ENCODE measurements around the gene ACLY. TPM values are rescaled to one million over a fixed set of nuclear protein-coding genes. Genes with fewer than 3 reads are reported as not detected.
"Not testable (repeated sequence)": the region's sequence is repeated elsewhere in the genome, so short reads cannot be mapped to it uniquely, and the experiment has no call there.

ACLY gene
- total RNA-seq, 1 donor from 2014 or later, result 64.4 TPM

GRCh38 chr17:41891135-41892020 is 27.4 kb downstream of the ACLY start:
- no peak for DNase-seq (ENCODE audit: low spot score in 2 of 2)
- H3K36me3 ChIP-seq, result peaks cover 71 to 87% of the 10 kb centered on the region in 2 donors
- H3K4me1 ChIP-seq, result peaks cover 2 to 4% of the 10 kb centered on the region in 2 donors
- no peak overlapping the region for H3K27ac ChIP-seq
- TF ChIP-seq CTCF (IDR thresholded peaks at IDR 0.05), result no peak
- no peak overlapping the region for H3K4me3 ChIP-seq
- H3K27me3 ChIP-seq, result no peaks in the 10 kb centered on the region
- intact Hi-C loops (cut with DNase I), result no loop called here
- no peaks in the 10 kb centered on the region for H3K9me3 ChIP-seq

- Histone ChIP-seq H3K36me3 (peaks cover 92 to 93% of the 10 kb centered on the region in 2 donors), H3K9me3 (no peaks in the 10 kb centered on the region), H3K27ac (no peak overlapping the region), H3K4me1 (no peaks in the 10 kb centered on the region), H3K4me3 (no peak overlapping the region), H3K27me3 (no peaks in the 10 kb centered on the region)
- intact Hi-C loops (cut with DNase I), result no loop called here
- TF ChIP-seq CTCF (IDR thresholded peaks at IDR 0.05), result no peak
- no peak for DNase-seq (ENCODE audit: low spot score in 2 of 2)
These were observed 30.3 kb downstream of the ACLY start for GRCh38 chr17:41888332-41888965.

GRCh38 chr17:41885733-41886132 is 33.0 kb downstream of the ACLY start:
- intact Hi-C loops (cut with DNase I), result no loop called here
- no peak for TF ChIP-seq CTCF (IDR thresholded peaks at IDR 0.05)
- Histone ChIP-seq H3K27ac (no peak overlapping the region), H3K9me3 (no peaks in the 10 kb centered on the region), H3K36me3 (peaks cover 85 to 90% of the 10 kb centered on the region in 2 donors), H3K27me3 (no peaks in the 10 kb centered on the region), H3K4me1 (no peaks in the 10 kb centered on the region), H3K4me3 (no peak overlapping the region)
- no peak for DNase-seq (ENCODE audit: low spot score in 2 of 2)

- intact Hi-C loops (cut with DNase I), result no loop called here
- TF ChIP-seq CTCF (IDR thresholded peaks at IDR 0.05), result no peak
These were observed 36.0 kb downstream of the ACLY start for GRCh38 chr17:41882756-41883155.

GRCh38 chr17:41880130-41880529 is 38.6 kb downstream of the ACLY start:
- no peak for TF ChIP-seq CTCF (IDR thresholded peaks at IDR 0.05)
- Histone ChIP-seq H3K27me3 (no peaks in the 10 kb centered on the region), H3K36me3 (peaks cover 70 to 79% of the 10 kb centered on the region in 2 donors), H3K27ac (no peak overlapping the region), H3K4me1 (no peaks in the 10 kb centered on the region), H3K4me3 (no peak overlapping the region), H3K9me3 (no peaks in the 10 kb centered on the region)
- no peak for DNase-seq (ENCODE audit: low spot score in 2 of 2)
- intact Hi-C loops (cut with DNase I), result no loop called here

More at GRCh38 chr17:41882756-41883155, 36.0 kb downstream of the ACLY start:
- no peaks in the 10 kb centered on the region for H3K9me3 ChIP-seq
- no peaks in the 10 kb centered on the region for H3K27me3 ChIP-seq
- H3K4me1 ChIP-seq, result no peaks in the 10 kb centered on the region
- DNase-seq (ENCODE audit: low spot score in 2 of 2), result no peak
- peaks cover 88 to 91% of the 10 kb centered on the region in 2 donors for H3K36me3 ChIP-seq
- H3K4me3 ChIP-seq, result no peak overlapping the region
- H3K27ac ChIP-seq, result no peak overlapping the region

GRCh38 chr17:41874293-41874670 is 44.5 kb downstream of the ACLY start:
- H3K27ac ChIP-seq; H3K4me1 ChIP-seq; H3K27me3 ChIP-seq; DNase-seq (ENCODE audit: low spot score in 2 of 2); H3K9me3 ChIP-seq; H3K4me3 ChIP-seq: not testable (repeated sequence)
- intact Hi-C loops (cut with DNase I), result loop anchor here (10.0 kb wide), 1 partner anchor 139 kb away; the partner anchor contains the start of gene HAP1
- peaks cover 49 to 69% of the 10 kb centered on the region in 2 donors for H3K36me3 ChIP-seq
